ENCODE data around the gene CDX1.

DNA sequence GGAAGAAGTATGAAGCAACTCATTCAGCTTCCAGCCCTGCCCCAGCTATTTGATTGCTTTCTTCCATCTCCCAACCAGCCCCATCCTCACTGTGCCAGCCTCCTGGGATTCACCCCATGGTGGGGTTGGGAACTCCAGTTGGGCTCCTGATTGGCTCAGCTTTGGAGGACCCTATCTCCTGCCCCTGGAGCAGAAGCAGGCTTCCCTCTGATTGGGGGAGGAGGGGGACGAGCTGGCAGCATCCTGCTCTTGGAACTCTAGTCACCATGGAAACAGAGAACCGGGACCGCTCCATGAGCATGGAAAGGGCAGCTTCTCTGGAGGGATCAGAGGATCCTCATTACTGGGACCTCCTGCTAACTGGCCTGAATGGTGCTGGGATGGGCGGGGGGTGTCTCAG is 25.9 kb downstream of the CDX1 start:
- no peak for TF ChIP-seq FOXP2 (optimal IDR thresholded peaks at IDR 0.05; ENCODE audit: control extremely low read depth, extremely low read length, insufficient read depth)
- no peak for TF ChIP-seq EZH2 (IDR thresholded peaks at IDR 0.05)
- TF ChIP-seq POLR2AphosphoS5 (IDR thresholded peaks at IDR 0.05; ENCODE audit: borderline replicate concordance, low read depth, low read length) = no peak

Data from SK-N-MC (cell line).